Fibroblast of mammary gland (primary cell): ENCODE data around the gene SUPT3H.

Source experiments
- DNase-seq: peaks from one replicate; pipeline ENCODE4 v3.0.0-alpha.2; 2010; ENCODE audit warnings: low read depth
- H3K4me3 ChIP-seq: 2 replicates; pipeline ENCODE4 v1.5.1; 2011; ENCODE audit warnings: low read depth, mild to moderate bottlenecking, low read length, moderate library complexity; ENCODE audit not compliant: control insufficient read depth
- TF ChIP-seq, protein P1 (sequence below): conservative IDR thresholded peaks from 2 replicates; pipeline ENCODE4 v1.5.1; 2011; ENCODE audit warnings: low read depth, low read length, inconsistent platforms; ENCODE audit not compliant: control insufficient read depth, insufficient read depth

Gene SUPT3H

DNA sequence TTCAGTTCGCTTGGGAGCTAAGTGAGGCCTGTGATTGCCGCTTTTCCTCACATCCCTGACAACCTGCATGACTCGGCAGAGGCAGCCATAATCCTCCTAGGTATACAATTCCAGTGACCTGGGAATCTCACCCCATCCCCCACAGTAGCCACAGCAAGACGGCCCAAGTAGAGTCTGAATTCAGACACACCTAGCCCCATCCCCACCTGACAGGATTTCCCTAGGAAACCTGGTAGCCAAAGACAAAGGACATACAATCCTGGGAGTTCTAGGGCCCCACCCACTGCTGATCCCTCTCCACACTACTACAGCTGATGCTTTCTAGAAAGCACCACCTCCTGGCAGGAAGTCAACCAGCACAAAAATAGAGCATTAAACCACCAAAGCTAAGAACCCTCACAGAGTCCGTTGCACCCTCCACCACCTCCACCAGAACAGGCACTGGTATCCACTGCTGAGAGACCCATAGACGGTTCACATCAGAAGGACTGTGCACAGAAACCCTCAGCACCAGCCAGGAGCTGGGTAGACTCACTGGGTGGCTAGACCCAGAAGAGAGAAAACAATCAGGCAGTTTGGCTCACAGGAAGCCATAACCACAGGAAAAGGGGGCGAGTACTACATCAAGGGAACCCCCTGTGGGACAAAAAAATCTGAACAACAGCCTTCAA lies 67.5 kb downstream of the SUPT3H start:
- TF ChIP-seq, protein P1, sequence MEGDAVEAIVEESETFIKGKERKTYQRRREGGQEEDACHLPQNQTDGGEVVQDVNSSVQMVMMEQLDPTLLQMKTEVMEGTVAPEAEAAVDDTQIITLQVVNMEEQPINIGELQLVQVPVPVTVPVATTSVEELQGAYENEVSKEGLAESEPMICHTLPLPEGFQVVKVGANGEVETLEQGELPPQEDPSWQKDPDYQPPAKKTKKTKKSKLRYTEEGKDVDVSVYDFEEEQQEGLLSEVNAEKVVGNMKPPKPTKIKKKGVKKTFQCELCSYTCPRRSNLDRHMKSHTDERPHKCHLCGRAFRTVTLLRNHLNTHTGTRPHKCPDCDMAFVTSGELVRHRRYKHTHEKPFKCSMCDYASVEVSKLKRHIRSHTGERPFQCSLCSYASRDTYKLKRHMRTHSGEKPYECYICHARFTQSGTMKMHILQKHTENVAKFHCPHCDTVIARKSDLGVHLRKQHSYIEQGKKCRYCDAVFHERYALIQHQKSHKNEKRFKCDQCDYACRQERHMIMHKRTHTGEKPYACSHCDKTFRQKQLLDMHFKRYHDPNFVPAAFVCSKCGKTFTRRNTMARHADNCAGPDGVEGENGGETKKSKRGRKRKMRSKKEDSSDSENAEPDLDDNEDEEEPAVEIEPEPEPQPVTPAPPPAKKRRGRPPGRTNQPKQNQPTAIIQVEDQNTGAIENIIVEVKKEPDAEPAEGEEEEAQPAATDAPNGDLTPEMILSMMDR: no peak
- H3K4me3 ChIP-seq: no peak overlapping the region
- DNase-seq: no peak

DNA sequence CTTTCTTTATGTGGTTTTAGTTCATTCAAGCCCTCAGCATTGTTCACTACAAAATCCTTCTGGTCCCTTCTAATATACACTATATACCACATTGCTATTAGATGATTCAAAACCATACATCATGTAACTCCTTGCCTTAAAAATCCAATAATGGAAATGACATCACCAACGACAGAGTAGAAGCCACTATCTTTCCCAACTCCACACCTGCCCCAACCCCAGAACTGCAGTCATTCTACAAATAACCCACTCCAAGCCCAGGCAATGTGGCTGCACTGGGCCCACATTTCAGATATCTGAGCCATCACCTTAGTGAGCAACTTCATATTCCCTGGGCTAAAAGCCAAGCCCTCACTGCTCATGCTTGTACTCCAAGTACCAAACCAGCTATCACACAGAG lies 72.2 kb downstream of the SUPT3H start:
- H3K4me3 ChIP-seq: no peak overlapping the region
- peak; percentile 29 for DNase-seq
- TF ChIP-seq, protein P1: no peak

DNA sequence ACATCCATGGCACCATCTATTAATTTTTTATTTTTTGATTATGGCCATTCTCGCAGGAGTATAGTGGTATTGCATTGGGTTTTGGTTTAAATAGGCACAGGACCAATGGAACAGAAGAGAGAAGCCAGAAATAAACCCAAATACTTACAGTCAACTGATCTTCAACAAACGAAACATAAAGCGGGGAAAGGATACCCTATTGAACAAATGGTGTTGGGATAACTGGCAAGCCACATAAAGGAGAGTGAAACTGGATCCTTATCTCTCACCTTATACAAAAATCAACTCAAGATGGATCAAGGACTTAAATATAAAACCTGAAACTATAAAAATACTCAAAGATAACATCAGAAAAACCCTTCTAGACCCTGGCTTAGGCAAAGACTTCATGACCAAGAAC lies 74.9 kb downstream of the SUPT3H start:
- DNase-seq: no peak
- TF ChIP-seq, protein P1: no peak

DNA sequence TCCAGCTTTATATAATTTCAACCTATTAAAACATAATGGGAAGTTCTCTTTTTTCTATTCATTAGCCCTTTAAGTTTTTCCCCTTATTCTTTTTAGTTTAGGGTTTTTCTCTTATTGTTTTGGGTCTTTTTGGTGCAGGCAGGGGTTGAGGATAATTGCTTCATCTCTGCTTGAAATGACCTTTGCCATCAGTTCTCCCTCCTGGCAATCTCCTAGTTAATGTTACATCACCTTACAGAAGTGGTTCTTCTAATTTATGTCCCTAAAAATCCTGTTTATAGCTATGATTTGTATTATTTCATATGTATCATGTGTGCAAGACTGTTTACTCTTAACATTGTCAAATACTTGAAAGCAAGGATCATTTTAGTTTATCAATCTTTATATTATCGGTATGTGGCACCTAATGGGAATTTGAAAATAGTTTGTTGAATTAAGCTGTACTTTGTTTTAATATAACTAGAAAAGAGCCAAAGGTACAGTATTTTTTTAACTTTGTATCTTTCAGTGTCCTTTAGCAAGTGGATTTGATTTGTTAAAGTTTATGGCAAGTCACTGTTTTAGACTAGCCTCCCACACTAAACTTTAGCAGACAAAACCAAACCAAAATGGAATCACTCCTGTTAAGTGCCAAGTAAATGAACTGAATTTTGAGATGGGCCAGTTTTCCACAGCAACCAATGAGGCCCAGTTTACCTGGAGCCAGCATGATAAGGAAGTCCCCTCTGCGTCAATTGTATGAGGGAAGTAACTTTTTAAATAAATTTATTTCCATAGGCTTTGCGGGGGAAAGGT lies 76.2 kb downstream of the SUPT3H start:
- H3K4me3 ChIP-seq: no peak overlapping the region
- TF ChIP-seq, protein P1: no peak
- DNase-seq: no peak

More for the DNA sequence above, 74.9 kb downstream of the SUPT3H start:
- H3K4me3 ChIP-seq: no peak overlapping the region

DNA sequence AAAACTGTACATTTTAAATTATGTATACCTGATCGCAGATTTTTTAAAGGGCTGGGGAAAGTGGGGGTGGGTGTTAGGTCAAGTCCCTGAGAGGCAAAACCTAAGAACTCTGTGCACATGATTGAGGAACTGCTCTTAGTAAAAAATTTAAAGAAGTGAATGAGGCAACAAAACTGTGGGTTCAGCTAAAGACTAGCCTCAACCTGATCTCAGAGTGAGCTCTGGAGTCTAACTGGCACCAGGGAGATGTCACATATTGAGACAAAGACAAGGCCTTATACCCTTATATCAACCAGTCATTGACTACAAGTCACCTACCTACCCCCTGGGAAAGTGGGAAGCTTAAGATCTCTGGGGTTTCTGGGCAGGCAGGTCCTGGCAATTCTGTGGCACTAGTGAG lies 77.0 kb downstream of the SUPT3H start:
- no peak for DNase-seq
- TF ChIP-seq, protein P1: no peak
- no peak overlapping the region for H3K4me3 ChIP-seq

DNA sequence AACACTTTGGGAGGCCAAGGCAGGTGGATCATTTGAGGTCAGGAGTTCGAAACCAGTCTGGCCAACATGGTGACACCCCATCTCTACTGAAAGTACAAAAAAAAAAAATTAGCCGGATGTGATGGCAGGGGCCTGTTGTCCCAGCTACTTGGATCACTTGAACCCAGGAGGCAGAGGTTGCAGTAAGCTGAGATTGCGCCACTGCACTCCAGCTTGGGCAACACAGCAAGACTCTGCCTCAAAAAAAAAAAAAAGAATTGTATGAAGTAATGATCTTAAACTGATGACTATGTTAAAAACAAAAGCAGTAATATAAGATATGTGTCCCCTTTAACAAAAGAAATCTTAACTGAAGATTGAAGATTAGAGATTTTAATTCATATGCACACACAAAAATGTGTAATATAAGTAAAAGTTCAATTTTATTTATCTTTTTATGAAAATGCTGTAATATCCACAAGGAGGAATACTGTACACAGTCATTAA lies 78.6 kb downstream of the SUPT3H start:
- no peak for DNase-seq
- TF ChIP-seq, protein P1: no peak
- no peak overlapping the region for H3K4me3 ChIP-seq
